Stimulated activated CD4-positive, alpha-beta T cell treated with anti-CD3 and anti-CD28 coated beads, Interleukin-1b, Interleukin-23, amount 100 ng/mL, for 24 hours (primary cell): ENCODE data around the gene VRK3.
A peak's percentile ranks its signal among the peaks of the same experiment; 100 is the strongest.

Source experiments
- DNase-seq, 4 experiments: peaks; one replicate each; pipeline ENCODE4 v3.0.0-alpha.2; 2020; ENCODE audit warnings: low read depth in 4 of 4, low spot score in 1 of 4

The VRK3 gene

DNA sequence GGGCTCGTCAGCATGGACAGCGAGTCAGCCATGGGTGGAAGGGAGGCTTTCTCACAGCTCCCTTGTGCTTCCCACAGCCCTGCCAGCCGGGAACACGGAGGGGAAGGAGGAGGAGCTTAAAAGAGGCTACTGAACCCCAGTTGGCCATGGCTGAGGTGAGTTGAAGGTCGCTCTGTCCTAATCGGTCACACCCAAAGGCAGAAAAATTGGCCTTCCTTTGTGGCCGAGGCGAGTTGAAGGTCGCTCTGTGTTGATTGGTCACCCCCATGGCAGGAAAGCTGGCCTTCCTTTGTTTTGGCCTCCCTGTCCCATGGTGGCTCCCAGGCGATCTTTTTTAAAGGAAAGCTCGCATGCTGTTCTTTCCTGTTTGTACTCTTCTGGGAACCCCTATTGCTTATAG, 5.8 kb upstream of the VRK3 start:
- no peak for DNase-seq

DNA sequence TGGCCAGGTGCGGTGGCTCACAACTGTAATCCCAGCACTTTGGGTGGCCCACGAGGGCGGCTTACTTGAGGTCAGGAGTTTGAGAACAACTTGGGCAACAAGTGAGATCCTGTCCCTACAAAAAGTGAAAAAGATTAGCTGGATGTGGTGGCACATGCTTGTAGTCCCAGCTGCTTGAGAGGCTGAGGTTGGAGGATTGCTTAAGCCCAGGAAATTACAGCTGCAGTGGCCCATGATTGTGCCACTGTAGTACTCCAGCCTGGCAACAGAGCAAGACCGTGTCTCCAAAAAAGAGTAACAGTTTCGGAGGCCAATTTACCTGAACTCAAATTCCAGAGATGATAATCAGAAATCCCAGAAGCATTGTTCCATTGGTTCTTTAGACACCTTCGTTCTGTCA, 5.1 kb upstream of the VRK3 start:
- no peak for DNase-seq

DNA sequence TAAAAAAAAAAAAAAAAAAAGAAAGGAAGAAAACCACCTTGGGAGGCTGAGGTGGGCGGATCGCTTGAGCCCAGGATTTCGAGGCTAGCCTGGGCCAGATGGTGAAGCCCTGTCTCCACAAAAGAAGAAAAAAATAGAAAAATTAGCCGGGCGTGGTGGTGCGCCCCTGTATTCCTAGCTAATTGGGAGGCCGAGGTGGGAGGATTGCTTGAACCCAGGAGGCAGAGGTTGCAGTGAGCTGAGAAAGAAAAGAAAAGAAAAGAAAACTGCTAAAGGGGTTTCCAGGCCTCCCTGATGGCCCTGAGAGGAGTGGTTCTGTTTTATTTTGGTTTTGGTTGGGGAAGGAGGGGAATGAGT, 1.4 kb upstream of the VRK3 start:
- DNase-seq: no peak

DNA sequence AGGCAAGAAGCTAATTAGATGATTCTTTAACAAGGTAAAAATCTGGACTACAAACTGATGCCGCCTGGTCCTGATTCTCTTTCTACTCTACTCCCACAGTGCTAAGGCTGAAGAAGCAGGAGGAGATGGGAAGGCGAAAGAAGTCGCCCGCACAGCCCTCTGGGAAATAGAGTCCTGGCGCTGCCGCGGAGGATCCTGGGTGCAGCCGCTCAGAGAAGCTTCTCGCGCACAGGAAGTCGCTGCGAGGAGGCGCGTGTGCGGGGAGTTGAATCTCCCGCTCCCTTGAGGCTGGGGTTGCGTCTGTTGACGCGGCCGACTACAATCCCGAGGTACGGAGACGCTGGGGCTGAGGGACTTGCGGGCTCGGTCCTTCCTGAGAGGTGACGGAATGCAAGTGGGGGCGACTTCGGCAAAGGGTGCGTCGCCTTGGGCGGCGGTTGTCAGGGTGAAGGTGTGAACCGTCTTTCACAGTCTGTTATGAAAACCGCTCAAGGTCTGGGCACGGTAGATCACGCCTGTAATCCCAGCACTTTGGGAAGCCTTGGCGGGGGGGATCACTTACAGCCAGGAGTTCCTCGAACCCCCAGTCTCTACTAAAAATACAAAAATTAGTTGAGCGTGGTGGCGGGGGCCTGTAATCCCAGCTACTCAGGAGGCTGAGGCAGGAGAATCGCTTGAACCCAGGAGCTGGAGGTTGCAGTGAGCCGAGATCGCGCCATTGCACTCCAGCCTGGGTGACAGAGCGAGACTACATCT, 800 bp upstream of the VRK3 start, which contains the start of gene ZNF473:
ZNF473 (plus strand) TSS at position 212 of the 756 bp plus-strand sequence. CDS start 5,078 bp downstream, outside the sequence.
- peak; percentile 64 to 84 (median 74) for DNase-seq

DNA sequence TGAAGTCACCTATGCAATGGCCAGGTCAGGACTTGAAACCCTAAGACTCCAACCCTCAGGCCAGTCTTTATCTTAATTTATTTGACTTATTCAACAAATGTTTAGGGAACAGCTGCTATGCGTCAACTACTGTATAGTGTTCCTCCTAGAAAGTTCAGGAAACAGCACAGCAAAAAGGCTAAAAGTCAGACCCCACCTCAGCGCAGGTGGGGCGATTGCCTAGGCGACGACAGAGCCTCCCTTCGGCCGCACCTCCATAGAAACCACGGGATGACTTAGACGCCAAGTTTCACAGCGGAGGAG, 502 bp downstream of the VRK3 start:
- no peak for DNase-seq

DNA sequence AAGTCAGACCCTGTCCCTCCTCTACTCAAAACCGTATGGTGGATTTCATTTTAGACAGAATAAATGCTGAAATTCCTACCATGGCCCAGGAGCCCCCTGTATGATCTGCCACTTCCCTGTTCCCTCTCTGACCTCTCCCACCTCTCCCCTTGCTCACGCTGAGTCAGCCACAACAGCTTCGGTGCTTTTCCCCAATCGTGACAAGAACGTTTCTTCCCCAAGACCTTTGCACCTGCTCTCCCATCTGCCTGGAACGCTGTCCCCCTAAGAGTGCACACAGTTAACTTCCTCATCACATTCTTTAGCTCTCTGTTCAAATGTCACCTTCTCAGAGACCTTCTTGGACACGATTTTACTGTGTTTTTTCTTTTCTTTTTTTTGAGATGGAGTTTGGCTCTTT, 2.3 kb downstream of the VRK3 start:
- no peak for DNase-seq

DNA sequence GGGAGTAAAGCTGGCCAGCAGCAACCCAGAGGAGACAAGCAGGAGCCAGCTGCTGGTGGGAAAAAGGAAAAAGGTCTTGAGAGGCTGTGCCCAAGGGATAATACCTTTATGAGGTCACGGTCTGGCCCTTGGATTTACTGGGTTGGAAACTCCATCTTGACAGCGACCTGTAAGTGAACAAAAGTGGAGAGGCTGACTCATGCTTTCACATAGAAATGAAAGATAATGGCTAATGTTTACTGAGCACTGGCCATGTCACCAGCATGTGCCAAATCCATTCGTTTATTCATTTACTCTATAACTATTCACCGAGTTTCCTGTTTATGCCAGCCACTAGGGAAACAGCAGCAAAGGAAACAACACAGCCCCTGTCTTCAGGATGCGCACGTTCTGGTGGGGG, 4.7 kb downstream of the VRK3 start:
- DNase-seq: no peak

DNA sequence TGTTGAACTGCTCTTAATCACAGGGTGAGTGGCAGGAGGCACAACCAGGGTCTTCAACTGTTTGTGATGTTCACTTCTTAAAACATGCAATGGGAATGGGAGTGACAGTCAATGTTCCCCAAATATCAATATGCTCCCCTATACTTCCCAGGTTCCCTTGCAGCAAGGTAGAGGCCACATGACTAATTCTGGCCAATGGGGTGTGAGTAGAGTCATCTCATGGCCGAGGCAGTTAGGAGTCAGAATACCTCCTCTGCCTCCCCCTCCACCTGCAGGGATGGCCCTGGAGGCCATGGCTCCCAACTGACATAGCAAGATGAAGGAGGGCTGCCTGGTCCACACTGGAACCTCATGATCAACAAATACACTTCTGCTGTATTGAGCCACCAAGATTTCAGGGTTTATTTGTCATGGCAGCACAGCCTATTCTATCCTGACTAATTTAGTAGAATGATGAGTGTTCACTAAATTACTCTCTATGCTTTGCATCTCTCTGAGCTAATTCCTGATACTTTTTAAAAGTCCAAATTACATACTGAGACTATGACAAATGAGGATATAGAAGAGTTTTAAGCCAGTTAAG, 8.9 kb downstream of the VRK3 start:
- no peak for DNase-seq

DNA sequence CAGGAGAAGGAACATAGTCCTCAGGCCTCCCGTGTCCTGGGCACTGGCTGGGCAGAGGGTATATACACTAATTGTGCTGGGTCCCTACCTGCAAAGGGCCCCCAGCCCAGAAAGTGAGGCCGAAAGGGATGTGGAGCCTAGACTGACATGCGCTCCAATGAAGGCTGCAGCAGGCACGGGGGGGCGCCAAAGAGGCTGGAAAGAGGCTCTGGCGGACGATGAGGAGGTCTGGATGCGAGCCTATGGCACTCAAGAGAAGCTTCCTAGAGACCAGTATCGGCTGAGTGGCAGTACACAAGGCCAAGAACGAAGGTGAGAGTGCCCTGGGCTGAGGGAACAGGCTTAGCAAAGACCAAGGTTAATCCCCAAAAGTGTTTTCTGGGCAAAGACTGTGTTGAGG, 16.6 kb downstream of the VRK3 start:
- no peak for DNase-seq

DNA sequence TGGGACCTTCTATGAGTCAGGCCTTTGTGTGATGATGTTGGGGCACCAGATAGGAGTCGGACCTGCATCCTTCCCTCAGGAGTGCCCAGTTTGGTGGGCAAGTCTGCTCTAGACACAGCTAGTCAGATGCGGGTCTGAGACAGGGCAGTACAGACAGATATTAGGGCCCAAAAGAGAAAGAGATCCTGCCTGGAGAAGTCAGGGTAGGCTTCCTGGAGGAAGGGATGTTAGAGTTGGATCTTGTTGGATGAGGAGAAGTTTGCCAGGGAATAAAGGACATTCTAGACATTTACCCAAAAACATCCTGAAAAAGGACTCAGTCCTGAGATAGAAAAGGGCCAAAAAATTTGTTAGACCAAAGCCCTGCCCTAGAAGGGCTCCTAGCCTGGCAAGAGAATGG, 17.2 kb downstream of the VRK3 start:
- DNase-seq: no peak

DNA sequence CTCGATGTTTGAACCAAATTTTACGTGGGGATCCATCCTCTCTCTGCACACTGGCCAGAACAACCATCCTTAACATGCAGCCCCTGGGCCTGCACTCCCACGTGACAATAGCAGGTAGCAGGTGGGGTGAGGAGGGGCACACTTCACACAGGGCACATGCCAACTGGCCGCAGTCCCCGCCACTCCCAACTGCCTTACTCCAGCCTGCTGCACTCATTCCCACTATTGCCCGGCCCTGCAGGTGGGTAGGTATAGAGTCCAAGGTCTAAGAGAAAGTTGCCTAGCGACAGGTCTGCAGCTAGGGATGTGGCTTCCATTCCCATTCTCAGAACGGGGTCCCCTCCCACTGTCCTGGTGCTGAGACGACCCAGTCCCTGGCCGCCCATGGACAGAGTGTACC, 18.0 kb downstream of the VRK3 start:
- no peak for DNase-seq

DNA sequence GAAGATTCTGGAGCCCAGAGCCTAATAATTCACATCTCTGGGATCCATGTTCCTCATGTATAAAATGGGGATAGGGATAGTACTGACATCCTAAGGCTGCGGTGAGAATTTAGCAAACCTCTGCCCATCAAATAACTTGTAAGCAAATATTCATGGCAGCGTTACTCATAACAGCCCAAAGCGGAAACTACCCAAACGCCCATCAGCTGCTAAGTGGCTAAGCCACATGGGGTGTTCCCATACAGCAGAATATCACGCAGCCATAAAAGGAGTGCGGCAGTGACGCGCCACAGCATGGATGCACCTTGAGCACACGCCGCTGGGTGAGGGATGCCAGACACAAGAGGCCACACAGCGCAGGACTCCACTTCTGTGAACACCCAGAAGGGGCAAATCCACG, 19.7 kb downstream of the VRK3 start:
- no peak for DNase-seq

DNA sequence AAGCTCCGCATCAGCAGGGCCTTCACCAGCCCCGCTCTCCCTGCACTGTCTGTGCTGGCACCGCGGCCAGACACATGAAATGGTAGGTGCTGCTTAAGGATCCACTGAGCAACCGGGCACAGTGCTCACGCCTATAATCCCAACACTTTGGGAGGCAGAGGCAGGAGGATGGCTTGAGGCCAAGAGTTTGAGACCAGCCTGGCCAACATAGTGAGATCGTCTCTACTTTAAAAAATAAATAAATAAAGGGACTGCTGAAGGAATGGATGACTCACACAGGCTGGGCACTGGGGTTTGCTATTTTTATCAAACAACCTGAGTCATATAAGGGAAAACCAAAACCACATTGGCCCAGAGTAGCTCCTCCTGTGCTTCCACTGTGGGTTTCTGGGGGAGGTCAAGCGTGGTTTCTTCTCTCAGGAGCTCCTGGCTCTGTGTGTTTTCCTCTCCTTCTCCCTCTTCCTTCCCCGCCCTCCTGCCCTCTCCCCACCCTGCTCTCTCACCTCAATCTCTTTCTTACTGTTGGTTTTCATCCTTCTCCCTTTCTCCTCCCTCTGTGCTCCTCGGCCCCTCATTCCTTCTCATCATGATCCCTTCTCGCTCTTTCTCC, 21.3 kb downstream of the VRK3 start:
- DNase-seq: no peak

DNA sequence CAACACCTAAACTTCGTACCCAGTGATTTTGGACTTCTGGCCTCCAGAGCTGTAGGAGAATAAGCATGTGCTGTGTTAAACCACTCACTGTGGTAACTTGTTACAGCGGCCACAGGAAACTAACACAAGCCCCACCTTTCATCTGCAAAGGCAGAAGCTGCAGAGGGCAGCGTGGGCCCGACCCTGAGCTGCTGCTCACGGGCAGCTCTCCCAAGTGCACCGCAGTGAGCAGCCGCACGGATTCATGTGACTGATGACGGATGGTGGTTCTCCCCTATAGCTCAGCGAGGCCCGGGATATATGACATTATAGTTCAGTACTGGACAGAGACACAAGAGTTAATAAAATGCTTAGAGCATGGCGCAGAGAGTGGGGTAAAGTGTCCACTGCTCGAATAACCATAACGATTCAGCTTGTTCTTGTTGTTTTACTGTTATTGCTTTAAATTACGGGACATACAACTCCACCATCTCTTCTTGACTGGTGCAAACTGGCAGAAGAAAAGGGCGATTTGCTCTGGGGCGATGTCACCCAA, 21.9 kb downstream of the VRK3 start:
- no peak for DNase-seq

DNA sequence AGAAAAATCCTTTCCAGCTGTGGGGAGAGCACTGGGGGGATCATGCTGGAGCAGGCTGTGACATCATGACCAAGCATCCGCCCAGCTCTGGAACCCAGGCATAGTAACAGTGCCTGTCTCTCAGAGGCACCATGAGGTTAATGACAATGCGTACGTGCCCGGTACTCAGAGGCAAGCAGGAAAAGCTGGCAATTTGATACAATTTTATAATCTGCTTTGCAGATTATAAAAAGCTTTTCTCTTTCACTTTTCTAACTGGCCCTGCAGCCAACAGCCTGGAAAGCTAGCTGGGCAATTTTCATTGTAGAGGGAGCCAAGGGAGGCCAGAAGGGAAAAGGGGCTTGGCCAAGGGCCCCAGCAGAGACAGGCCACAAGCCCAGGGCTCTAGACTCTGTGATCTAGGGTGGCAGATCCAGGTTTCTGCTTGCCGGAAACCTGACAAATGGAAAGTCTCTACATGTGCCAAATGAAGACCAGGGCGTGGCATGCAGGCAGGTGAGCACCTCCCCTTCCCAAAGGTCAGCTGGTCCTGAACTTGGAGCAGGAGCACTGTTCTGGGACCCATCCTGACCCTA, 22.7 kb downstream of the VRK3 start:
- DNase-seq: no peak

DNA sequence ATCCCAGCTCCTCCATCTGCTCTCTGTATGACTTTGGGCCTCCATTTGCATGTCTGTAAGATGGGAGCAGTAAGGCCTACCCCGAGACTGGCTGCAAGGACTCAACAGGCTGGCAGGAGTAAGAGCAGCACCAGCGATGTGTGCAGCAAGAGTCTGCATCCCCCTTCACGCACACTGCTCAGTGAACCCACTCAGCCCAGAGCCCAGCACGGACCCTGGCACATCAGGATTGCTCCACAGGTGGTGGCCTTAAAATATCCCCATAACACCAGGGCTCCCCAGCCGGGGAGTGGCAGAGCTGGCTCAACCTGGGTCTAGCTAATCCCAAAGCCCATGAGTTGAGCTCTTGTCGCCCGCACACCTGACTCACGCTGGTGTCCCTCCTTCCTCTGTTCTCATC, 23.4 kb downstream of the VRK3 start:
- DNase-seq: no peak

DNA sequence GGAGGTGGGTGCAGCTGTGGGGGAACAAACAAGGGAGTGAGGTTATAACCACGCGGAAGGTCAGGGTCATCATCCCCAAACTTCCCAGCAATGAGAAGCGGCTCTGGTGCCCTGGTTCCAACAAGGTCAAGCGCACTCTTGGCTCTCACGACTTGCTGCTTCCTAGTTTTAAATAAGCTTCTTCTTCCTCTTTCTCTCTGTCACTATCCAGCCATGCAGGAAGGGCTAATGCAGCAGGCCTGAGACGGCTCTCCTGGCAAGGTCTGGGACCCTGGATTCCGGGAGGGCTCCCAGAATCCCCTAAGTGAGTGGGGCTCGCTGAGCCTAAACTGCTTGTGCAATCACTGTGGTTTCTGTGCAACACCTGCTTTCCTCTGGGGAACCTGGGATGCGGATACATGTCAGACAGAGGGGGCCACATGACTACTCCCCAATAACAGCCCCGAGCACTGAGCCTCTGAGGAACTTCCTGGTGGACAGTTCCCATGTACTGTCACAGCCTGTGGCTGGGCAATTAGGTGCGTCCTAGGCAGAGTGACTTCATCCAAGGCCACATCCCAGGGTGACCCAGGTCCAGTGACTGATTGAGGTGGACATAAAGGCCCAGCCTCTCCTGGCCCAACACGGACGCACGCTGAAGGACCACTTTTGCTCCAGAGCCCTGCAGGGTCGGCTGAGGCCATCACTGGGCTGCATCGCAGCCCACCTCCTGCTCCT, 24.2 kb downstream of the VRK3 start:
- no peak for DNase-seq

DNA sequence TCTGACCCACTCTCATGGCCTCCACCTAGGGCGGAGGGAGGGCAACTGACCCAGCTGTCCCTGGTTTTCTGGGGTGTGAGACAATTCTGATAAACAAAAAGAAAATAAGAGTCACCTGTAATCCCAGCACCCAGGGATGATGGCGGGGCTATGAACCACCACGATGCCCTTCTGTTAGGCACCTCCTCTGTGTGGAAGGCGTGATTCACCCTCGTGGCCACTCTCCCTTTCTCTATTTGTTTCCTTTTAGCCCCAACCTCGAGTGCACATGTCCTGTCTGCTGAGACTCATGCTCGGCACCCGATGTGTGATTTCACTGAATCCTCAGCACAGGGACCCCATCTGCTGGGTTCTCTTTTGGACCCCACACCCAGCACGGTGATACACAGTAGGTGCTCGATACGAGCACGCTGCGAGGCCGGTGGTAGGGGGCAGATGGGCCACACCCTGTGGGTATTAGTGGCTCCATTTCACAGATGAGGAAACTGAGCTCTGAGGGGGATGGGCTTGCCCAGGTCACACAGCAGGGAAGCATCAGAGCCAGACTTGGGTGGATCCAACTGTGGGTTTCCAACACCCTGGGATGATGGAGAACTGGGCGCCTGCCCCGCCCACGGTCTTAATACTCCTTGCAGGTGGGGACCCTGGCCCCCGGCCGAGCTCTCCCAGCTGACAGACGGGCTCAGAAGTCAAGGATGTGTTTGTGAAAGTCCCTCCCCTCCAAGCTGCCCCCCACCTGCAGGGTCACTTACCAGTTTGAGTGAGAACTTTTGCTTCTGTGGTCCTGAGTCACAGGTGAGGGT, 24.9 kb downstream of the VRK3 start:
- no peak for DNase-seq

DNA sequence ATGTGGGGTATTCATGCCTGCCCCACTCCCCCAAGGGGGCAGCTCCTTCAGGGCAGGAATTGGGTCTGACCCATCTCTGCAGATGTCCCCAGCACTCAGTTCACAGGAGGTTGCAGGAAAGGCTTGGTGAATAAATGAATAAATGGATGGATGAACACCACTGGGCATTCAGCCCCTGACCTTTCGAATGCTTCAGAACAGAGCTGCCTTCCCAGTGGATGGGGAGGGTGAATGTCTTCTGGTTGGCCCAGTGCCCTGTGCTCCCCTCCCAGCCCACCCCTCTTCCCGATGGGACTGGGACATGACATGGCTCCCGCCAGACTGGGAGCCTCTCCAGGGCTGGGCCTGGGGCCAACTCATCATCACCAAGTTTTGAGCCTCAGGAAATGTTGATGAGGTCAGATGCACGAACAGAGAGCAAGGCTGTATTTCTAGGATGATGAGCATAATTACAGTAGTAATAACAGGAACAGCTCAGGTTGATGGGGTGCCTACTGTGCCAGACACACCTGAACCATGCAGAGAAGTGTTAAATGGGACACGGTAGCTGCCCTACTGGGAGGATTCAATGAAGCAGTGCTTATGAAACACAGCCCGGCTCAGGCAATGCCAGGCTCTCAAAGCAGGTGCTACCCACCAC, 25.7 kb downstream of the VRK3 start:
- no peak for DNase-seq

DNA sequence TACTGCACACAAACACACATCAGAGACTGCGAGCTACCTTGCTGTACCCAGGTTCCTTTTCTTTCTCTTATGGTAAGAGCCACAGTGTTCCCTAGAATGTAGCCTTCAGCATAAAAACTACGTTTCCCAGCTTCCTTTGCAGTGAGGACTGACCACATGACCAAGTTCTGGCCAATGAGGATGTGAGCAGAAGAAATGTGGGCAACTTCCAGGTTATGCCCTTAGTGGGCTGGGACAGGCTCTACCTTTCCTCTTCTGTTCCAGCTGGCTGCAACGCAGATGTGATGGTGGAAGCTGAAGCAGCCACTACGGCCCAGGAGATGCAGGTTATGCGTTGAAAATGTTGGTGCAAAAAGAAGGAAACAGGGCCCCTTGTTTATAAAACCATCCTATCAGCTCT, 27.5 kb downstream of the VRK3 start:
- no peak for DNase-seq
